Measurements from ENCODE around the gene ETNK1.

The ETNK1 gene

DNA sequence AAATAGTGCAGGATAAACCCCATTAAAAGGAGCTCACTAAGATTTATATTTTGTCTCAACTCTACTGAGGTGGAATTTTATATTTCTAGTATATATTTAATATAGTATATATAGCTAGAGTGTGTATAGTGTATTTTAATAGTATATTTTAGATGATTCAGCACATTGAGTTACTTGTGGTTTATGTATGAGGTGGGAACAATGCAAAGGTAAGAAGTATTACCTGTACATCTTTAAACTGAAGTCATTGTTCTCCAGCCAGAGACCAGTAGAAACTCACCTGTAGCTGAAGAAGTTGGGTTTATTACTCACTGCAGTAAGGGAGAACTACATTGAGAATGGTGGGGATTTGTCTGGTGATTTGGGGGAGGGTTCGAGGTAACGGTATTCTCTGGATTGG lies 15.9 kb downstream of the ETNK1 start:
- DNase-seq, result no peak

DNA sequence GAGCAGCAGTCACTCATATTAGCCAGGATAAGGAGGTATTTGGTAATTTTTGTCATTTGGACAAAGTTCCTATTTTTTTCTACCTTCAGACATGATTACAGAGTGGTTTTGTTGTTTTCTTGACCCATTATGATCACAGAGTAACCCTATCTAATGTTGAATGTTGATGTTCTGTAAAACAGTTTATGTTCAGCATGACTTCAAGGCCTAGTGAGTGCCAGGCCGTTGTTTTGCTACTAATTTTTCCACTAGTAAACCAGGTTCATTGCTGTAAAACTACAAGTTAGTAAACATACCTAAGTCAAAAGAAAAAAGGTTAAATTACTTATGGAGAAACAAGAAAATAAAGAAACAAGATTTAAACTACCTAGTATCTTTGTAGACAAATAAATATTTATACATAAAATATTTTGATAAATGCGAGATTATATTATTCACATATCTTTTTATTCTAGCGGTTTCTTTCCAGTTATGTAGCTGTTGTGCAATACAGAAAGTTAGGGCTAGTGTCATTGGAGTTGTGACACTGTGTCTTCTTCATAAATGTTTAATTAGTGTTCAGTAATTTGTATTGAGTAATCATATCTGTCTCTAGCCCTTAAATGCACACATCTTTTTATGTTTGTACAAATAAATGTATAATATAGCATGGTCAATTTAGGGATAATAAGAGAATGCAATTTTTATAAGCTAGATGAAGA lies 16.5 kb downstream of the ETNK1 start:
- no peak for DNase-seq

DNA sequence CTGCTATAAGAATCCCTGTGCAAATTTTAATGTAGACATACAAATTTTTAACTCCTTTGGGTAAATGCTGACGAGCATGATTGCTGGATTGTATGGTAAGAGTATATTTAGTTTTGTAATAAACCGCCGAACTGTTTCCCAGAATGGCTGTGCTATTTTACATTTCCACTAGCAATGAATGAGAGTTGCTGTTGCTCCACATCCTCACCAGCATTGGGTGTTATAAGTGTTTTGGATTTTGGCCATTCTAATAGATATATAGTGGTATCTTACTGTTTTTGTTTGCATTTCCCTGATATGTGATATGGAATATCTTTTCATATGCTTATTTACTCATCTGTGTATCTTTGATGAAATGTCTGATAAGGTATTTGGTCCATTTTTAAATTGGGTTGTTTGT lies 23.7 kb downstream of the ETNK1 start:
- DNase-seq, result no peak

DNA sequence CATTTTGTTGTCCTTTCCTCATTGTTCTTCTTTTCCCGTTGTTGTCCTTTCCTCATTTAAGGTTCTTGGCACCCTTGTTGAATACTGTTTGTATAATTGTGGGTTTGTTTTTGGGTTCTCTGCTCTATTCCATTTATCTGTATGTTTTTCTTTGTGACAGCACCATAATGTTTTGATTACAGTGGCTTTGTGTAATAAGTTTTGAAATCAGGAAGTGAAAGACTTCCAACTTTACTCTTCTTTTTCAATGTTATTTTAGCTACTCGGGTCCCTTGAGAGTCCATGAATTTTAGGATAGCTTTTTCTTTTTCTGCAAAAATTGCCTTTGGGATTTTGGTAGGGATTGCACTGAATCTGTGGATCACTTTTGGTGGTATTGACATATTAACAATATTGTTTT lies 28.1 kb downstream of the ETNK1 start:
- no peak for DNase-seq

DNA sequence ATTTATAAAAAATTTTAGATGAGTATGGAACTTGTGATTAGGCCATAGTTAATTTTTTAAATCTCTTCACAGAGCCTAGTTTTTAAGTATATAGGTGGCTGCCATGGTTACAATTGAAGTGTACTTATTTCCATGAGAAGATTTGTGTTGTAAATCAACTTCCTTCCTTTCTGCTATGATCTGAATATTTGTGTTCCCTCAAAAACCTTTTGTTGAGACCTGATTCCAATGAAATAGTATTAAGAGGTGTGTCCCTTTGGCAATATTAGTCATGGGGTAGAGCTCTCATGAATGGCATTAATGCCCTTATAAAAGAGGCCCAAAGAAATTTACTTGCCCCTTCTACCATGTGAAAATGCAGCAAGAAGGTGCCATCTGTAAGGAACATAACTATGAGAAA lies 28.8 kb downstream of the ETNK1 start:
- no peak for DNase-seq

DNA sequence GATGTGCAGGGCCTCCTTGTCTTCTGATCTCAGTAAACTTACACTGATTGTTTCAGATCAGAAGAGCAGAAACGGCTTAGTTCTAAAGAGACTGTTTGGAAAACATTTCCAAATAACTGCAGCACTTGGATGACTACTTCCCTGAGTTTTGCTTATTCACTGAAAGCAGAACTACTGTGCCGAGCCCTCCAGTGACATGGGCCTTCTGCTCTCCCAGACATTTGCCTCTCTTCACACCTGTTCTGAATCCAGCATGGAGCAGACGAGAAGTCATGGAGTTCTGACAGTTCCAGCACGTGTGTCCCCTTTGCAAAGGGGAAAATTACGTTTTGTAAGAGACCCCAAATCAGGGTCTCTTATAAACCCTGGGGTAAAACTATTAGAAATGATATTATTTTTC lies 31.4 kb downstream of the ETNK1 start:
- no peak for DNase-seq

DNA sequence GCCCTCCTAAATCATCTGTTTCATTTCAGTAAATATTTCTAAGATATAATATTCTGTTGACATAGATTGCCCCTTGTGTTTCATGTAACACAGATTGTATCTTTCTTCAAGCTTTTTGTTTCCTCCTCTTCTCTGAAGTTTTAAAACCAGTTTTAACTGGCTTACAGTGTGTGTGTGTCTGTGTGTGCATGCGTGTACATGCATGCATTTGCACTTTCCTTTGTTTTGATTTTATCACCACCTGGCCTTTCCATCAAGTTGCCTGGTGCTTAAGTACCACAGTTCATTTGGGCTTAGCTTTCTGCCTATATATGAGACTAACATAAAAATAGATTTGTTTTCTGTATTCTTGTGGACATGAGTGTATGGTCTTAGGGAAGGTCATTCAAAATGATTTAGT lies 31.9 kb downstream of the ETNK1 start:
- DNase-seq, result peak; percentile 53

DNA sequence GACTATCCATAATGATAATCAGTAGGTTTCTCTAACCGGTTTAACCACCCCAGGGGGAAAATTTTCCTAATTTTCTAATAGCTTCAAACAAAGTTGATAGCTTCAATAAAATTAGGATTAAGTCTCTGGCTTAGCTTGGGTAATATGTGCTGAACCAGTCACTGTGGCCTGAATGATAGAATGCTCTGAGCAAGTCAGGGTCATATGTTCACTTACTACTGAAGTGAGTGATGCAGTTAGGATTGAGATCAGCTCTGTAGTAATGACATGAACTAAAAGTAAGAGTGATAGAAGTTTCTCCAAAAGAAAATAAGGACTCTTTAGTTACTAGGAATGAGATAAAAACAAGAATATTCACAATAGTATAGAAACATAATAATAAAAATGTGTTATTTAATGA lies 32.6 kb downstream of the ETNK1 start:
- no peak for DNase-seq

DNA sequence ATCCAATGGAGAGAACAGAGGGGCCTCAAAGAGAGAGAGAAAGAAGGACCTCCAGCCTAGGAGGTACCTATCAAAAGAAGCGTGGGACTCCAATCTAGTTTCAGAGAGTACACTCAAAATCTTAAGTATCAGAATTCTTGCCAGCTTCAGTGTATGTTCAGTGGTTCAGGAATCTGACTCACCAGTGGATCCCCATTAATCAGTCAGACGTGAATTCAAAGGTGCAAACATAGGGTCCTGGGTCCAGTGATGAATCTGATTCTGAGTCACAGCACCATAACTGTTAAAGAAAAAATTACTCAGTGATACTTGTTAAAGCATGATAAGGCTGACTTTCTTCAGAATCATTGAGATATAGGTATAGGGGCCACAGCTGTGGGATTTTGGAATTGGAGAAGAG lies 33.2 kb downstream of the ETNK1 start:
- DNase-seq, result no peak

DNA sequence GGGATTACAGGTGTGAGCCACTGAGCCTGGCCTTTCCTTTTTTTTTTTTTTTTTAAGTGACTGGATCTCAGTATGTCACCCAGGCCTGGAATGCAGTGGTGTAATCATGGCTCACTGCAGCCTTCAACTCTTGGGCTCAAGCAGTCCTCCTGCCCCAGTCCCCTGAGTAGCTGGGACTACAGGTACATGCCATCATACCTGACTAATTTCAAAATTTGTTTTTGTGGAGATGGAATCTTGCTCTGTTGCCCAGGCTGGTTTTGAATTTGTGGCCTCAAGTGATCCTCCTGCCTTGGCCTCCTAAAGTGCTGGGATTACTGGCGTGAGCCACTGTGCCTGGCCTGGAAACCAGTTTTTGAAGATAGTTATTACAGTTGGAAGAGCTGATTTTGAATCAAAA lies 37.4 kb downstream of the ETNK1 start:
- no peak for DNase-seq

DNA sequence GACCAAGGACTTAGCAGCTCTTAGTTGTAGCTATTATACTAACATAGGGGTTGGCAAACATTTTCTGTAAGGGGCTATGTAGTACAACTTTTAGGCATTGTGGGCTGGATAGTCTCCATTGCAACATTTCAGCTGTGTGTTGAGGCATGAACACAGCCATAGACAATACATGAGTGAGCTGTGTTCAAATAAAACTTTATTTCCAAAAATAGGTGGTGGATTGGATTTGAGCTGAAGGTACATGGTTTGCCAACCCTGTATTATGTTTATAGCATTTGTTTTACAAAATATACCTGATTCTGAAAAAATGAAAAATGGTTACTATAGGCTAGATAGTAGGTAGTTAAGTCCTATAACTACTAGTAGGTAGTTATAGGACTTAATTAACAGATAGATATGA lies 40.5 kb downstream of the ETNK1 start:
- DNase-seq, result no peak

DNA sequence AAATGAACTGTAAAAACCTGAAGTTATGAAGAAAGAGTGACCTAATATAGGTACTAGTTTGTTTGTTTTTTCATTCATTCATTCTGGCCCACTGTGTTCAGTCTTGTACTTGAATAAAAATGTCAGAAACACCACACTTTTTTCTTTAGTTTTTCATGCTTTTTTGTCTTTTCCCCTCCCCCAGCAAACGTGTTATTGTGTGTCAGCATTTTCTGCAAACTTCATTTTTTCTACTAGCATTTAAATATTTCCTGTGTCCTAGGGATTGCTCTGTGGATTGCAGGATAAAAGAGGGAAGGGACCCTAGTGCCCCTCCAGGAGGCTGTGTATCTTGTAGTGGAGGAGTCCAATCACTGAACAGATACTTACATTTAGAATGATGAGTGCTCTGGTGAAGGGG lies 42.2 kb downstream of the ETNK1 start:
- DNase-seq, result no peak

DNA sequence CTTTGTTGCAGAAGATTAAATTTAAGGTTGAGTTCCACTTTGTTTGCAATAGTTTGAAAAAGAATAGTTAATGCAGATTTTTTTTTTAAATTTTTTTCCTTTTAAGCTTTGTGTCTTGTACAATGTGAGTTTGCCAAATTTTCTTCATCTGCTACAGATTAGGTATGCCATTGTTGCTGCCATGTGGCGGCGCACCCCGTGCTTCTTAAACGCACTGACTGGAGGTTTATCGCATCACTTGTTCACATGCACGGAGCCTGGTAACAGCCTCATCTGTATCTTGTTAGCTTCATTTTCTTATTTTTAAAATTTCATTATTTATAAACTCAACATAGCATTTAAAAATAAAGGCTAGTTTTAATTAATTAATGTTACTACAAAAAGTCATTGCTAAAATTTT lies 43.5 kb downstream of the ETNK1 start:
- no peak for DNase-seq

DNA sequence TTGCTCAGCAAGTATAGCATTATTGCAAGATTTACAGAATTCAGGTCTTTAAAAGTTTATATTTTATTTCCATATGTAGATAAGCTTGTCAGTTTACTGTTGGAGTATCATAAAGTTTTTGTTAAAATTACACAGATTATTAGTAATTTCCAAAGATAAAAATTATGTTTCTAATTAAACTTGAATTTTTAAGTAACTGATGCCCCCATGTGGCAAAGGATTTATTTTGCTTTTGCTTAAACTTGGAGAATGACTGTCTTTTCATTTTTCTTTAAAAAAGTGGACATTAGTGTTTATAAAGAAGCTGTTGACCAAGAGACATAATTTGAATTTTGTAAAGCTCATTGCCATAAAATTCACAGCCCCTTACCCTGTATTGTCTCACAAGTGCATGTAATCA lies 45.8 kb downstream of the ETNK1 start:
- no peak for DNase-seq

DNA sequence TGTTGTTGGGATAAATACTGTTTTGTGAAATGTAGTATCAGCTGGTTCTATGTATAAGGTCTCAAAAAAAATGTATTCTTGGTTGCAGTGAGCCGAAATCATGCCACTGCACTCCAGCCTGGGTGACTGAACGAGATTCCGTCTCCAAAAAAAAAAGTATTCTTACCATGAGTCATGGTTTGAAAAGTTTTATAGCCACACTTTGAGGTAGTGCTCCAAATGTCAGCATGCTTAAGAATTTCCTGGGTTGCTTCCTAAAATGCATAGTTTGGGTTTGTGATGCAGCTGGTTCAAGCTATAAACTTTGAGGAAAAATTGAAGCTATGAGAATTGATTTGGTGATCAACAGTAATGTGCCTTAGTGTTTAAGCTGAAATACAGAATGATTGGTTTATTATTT lies 48.0 kb downstream of the ETNK1 start:
- DNase-seq, result no peak

DNA sequence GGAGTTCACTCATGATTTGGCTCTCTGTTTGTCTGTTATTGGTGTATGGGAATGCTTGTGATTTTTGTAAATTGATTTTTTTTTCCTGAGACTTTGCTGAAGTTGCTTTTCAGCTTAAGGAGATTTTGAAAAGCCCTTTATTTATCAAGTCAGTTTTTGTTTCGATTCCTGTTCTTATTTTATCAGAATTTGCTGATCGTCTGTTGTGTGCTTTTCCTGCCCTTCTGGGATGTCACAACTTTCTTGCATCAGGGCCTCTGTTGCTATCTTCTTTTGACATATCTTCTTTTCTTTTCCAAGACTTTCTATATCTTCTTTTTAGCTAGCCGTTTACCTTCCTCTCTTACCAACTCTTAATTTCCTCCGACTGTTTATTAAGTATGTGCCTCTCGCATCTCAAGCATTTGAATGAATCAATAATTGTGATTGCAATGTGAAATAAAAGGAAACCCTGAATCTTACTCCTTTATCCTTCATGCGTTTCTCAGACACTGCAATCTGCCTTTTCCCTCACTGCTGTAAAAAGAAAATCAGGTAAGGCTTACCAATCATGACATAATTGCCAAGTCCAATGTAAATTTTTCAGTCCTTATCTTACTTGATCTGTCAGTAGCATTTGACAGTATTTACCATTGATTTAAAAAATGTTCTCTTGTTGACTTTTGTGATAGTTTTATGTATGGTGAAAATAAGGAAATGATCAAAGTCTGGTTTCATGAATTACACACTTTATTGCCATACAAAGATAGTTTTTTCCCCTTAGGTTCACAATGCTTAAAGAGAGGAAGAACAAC lies 53.0 kb downstream of the ETNK1 start:
- no peak for DNase-seq

DNA sequence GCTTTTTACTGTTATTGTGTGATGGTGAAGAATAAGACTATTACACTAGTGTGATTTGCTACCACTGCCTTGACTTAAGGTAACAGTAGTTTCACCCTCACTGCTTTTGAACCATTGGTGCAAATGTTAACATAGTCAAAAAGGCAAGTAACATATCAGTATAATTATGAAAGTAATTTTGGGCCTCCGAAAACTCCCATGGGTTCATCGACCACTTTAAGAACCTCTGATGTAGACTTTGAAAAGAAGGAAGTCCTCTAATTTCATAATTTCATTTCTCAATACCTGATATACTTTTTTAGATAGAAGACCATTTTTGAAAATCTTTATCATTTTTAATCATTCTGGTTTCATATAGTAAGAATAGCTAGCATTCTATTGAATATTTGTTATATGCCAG lies 57.7 kb downstream of the ETNK1 start:
- no peak for DNase-seq

DNA sequence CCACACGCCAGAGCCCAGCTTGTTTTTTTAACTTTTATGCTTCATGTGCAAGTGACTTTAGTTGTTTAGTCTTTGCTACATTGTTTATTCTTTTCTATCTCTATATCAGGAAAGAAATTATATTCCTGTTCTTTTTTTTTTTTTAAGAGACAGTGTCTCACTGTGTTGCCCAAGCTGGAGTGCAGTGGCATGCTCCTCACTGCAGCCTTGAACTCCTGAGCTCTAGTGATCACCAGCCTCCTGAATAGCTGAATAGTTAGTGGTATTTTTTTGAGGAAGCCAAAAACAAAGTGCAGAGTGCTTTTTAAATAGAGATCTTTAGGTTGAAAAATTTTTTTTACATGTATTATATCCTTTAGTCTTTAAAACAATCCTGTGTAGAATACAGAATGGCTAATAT lies 58.2 kb downstream of the ETNK1 start:
- DNase-seq, result no peak

DNA sequence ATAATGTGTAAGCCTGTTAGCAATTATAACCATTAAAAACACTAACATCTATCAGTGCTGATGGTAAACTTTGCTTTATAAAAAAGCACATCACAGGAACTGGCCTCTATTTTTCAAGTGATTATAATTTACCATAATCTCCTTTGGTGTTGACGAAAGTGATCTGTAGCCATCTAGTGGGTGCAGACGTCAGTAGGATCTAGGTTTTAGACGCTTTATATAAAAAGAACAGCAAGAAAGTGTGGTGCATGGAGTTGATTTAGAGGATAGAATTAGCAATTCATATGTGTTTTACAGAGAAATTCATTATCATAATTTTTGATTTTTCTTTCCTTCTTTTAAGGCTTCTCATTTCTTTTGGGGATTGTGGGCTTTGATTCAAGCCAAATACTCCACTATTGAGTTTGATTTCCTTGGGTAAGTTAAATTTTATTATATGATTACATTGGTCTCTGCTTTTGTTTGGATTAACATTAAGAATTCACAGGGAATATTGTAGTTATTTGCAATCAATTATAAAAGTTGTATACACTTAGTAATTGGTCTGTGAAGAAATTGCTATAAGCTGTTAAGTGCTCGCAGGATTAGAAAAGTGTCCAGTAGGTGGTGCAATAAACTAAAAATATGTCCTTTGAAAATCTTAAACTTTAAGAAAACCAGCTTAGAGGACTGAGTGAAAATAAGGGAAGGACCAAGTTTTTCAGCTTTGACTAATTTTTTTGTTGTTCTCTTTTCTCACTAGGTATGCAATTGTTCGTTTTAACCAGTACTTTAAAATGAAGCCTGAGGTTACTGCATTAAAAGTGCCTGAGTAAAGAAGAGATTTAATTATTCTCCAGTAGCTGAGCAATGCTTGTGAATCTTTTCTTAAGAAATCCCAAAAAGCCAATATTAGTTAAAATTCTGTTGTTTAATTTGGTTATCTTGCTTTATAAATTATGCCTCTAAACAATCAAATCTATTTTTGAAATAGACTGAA lies 59.5 kb downstream of the ETNK1 start:
- DNase-seq, result no peak

DNA sequence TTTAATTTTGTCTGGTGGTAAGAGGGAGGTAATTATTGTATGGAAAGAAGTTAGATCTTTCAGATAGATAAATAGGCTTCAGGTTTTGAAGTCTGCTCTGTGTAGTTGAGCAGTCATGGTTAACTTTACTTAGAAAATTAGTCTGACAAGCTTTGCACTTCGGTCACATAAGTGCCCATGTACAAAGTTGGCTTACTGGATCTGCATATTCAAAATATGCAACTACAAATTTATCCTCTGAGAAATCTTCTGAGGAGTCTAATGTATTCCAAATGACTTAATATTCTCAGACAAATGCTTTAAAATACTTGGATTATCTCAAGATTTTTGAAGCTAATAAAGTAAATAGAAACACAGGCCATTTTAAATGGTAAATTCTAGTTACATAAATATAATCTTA lies 61.2 kb downstream of the ETNK1 start:
- no peak for DNase-seq

DNA sequence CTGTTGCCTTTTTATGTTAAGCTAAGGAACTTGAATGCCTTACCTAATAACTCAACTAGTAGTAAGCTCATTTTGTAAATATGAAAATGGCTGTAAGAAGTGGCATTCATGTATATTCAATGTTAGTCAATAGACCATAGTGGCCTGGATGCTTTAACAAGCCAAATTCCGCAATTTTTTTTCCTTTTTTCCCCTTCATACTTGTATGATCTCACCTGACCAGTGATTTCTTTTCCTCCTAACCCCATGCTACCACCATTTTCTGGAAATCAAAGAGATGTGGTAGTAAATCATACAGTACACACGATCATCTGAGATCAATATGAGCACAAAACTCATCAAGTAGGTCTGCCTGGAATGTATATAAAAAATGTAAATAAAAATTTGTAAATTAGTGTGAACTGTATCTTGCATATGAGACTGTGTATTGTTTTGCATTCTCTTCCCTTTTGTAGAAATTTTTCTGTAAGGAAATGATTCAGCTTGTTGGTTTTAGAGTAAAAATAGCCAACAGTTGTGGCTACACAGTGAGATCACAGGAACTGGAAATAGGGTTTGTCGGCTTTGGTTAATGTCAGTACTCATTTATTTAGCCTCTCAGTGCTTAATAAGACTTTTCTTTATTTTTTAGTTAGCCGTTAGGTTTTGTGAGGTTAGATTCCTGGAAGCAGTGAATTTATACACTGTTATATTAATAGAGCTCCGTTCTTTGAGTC lies 62.5 kb downstream of the ETNK1 start:
- no peak for DNase-seq

DNA sequence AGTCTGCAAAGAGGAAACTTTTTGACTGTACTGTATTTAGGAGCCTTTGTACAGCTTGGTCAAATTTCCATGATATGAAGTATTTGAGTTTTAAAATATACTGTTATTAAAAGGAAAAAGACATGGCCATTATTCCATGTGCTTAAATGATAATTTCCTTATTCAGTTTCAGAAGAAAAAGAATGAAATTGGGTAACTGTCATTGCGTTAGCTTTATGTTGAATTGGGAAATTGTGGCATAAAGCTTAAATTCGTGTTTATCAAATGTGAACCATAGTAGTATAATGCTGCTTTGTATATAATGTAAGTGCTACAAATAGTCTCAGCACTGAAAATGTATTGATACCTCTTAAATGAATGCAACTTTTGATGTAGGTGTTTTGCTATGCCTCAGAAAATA lies 64.9 kb downstream of the ETNK1 start:
- DNase-seq, result no peak

DNA sequence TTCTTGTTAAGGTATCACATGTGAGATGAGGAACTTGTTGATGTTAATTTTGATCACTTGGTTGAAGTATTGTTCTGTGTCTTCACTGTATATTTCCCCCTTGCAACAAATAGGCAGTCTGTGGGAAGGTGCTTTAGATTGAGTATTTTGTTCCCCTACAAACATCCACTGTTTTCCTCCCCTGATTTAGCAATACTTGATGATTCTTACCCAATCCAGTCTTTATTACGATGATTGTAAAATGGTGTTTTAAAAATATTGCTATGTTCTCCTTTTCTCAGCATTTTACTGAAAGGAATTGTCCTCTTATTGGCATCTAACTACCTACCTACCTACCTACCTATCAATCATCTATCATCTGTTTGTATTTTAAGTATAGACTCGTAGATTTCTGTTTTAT lies 66.3 kb downstream of the ETNK1 start:
- no peak for DNase-seq

All from DMS153 (cell line).